C4-2B (cell line): ENCODE data around the gene ID3.
A peak's percentile ranks its signal among the peaks of the same experiment; 100 is the strongest.

Experiments
- H3K27ac ChIP-seq: fragments of 450-650 bp; 2 replicates; pipeline ENCODE4 v1.5.1; 2017
- CTCF ChIP-seq: fragments of 450-650 bp; conservative IDR thresholded peaks from 2 replicates; pipeline ENCODE4 v1.5.1; 2017; ENCODE audit warnings: mild to moderate bottlenecking
- ZFX ChIP-seq: fragments of 450-650 bp; IDR thresholded peaks from 2 replicates; pipeline ENCODE4 v1.6.1; 2017

ID3 gene

GRCh38 chr1:23530087-23530746 is 29.1 kb downstream of the ID3 start:
- TF ChIP-seq ZFX (no peak), CTCF (no peak)
- peak overlapping the region; percentile 88 for H3K27ac ChIP-seq

GRCh38 chr1:23529146-23530086 is 29.9 kb downstream of the ID3 start:
- peak overlapping the region; percentile 88 for H3K27ac ChIP-seq
- TF ChIP-seq ZFX (no peak), CTCF (no peak)

DNA sequence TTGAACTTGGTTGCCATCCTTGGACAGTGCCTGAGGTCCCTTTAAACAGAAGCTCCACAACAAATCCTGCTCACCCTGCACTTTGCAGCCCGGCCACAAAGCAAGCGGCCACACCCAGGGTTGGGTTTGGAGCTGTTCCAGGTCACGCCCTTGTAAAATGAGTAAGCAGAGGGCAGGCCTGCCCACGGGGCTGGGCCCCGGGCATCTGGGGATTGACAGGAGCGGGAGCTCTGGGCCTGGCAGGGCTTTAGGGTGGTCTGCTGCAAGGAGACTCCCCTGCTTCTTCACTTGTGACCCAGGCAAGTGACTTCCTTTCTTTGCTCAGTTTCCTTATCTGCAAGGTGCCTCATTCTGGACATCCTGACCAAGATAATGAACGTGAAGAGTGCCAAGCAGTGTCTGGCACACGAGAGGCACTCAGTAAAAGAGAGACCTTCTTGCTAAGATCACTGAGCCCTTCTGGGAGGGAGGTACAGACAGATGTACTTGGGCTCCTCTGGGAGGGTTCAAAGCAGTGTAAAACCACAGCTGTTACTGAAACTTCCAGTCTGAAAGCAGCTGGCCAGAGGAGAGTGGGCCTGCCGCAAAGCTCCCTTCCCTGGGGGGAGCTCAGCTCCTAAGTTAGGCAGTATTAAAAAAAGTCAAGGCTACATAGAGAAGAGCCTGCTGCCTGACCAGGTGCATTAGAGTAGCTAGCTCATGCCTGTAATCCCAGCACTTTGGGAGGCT is 30.9 kb downstream of the ID3 start:
- no peak for TF ChIP-seq ZFX
- TF ChIP-seq CTCF, result no peak
- H3K27ac ChIP-seq, result peak overlapping the region; percentile 88

DNA sequence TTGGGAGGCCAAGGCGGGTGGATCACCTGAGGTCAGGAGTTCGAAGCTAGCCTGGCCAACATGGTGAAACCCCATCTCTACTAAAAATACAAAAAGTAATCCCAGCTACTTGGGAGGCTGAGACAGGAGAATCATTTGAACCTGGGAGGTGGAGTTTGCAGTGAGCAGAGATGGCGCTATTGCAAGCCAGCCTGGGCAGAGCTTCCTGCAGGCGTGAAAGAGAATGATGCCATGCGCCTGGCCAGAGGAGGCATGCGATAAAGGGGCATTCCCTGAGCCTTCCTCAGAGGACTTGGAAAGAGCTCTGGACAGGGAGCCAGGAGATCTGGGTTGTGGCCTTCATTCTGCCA is 31.4 kb downstream of the ID3 start:
- no peak overlapping the region; the same call in 1 of the 2 replicates for H3K27ac ChIP-seq
- TF ChIP-seq CTCF, result no peak
- no peak for TF ChIP-seq ZFX

DNA sequence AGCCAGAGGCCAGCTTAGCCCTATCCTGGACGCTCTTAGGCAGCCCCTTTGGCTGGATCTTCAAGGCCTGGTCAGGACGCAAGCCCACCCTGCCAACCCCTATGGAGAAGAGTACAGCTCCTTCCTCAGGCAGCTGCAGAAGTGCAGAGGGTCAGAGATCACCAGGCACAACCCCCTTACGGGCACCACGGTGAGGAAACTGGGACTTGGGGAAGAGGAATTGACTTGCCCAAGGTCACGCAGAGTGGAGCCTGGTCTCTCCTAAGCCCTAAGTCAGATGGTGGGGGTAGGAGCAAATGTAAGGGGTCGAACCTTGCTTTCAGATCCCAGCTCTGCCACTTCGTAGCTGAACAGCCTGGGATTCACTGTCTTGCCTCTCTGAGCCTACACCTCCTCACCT is 31.9 kb downstream of the ID3 start:
- TF ChIP-seq CTCF (no peak), ZFX (no peak)
- no peak overlapping the region; the same call in 1 of the 2 replicates for H3K27ac ChIP-seq

GRCh38 chr1:23526329-23527041 is 32.8 kb downstream of the ID3 start:
- TF ChIP-seq CTCF (no peak), ZFX (no peak)
- H3K27ac ChIP-seq, result no peak overlapping the region
